H1 (cell line): Measurements from ENCODE around the gene GAST. TPM values are rescaled to one million over a fixed set of nuclear protein-coding genes. Genes with fewer than 3 reads are reported as not detected.
A peak's percentile ranks its signal among the peaks of the same experiment; 100 is the strongest.

Experiments
- CTCF ChIA-PET: fragments of 300-600 bp; sonication (Branson Sonifier 250); formaldehyde crosslinking; loops from one replicate; lab custom pipeline; 2021; ENCODE audit not compliant: partially characterized antibody; lab: Charles Lee
- POLR2A ChIA-PET: fragments of 300-600 bp; sonication (Branson Sonifier 250); formaldehyde crosslinking; loops from one replicate; lab custom pipeline; 2021; ENCODE audit warnings: inconsistent platforms; ENCODE audit not compliant: partially characterized antibody; lab: Charles Lee
- DNase-seq, 2 experiments: peaks; one replicate each; pipeline versions ENCODE4 v3.0.0 to v3.0.0-alpha.2; 2010 to 2022; ENCODE audit warnings: low spot score in 2 of 2, low read depth in 1 of 2, mixed read lengths in 1 of 2
- FAIRE-seq: peaks from 2 replicates; lab custom pipeline; 2011; peaks lifted over from hg19 to GRCh38; lab: Jason Lieb, UNC
- H2AFZ ChIP-seq: 2 replicates; pipeline ENCODE4 v1.8.1; 2012; ENCODE audit warnings: low read length, inconsistent platforms
- H2AK5ac ChIP-seq: 2 replicates; pipeline ENCODE4 v1.6.1; 2013; ENCODE audit warnings: low read depth, low read length
- H2BK120ac ChIP-seq: replicated peaks from 2 replicates; pipeline ENCODE3; 2013; ENCODE audit warnings: low read depth, low read length, inconsistent platforms
- H2BK12ac ChIP-seq: 2 replicates; pipeline ENCODE4 v1.6.1; 2013; ENCODE audit warnings: low read depth, low read length
- H2BK15ac ChIP-seq: 2 replicates; pipeline ENCODE4 v1.6.1; 2013; ENCODE audit warnings: low read length
- H2BK20ac ChIP-seq: 2 replicates; pipeline ENCODE4 v1.6.1; 2013; ENCODE audit warnings: low read length
- H2BK5ac ChIP-seq: 2 replicates; pipeline ENCODE4 v1.6.1; 2013; ENCODE audit warnings: low read depth, low read length
- H3K14ac ChIP-seq: 2 replicates; pipeline ENCODE4 v1.6.1; 2013; ENCODE audit warnings: inconsistent platforms; ENCODE audit not compliant: insufficient read length
- H3K18ac ChIP-seq: 2 replicates; pipeline ENCODE4 v1.6.1; 2013; ENCODE audit warnings: low read length; ENCODE audit errors: extremely low read depth
- H3K23ac ChIP-seq: 2 replicates; pipeline ENCODE4 v1.6.1; 2013; ENCODE audit warnings: inconsistent platforms; ENCODE audit not compliant: insufficient read length
- H3K23me2 ChIP-seq: 2 replicates; pipeline ENCODE4 v1.6.1; 2013; ENCODE audit warnings: low read depth, low read length
- H3K27ac ChIP-seq: 2 replicates; pipeline ENCODE4 v1.6.1; 2011; ENCODE audit warnings: low read depth, low read length, inconsistent platforms
- H3K27me3 ChIP-seq, 4 experiments: replicated peaks in 1 of 4; 1 replicate in 1 of 4; 2 replicates in 3 of 4; pipeline versions ENCODE4 v1.6.1 to v1.8.1; 2011 to 2013; ENCODE audit warnings: low read length in 3 of 4, mild to moderate bottlenecking in 3 of 4, inconsistent platforms in 2 of 4, mixed read lengths in 2 of 4, moderate library complexity in 1 of 4; ENCODE audit not compliant: control insufficient read depth in 3 of 4, insufficient read depth in 3 of 4; ENCODE audit errors: extremely low read depth in 1 of 4
- H3K36me3 ChIP-seq, 4 experiments: 2 replicates each; pipeline versions ENCODE4 v1.6.1 to v1.8.1; 2011 to 2013; ENCODE audit warnings: mild to moderate bottlenecking in 4 of 4, low read length in 3 of 4, moderate library complexity in 2 of 4, control low read depth in 1 of 4, inconsistent platforms in 1 of 4; ENCODE audit not compliant: insufficient read depth in 4 of 4, control insufficient read depth in 2 of 4
- H3K4ac ChIP-seq: replicated peaks from 2 replicates; pipeline ENCODE3; 2013; ENCODE audit warnings: low read length, low read depth, mixed read lengths, inconsistent platforms; ENCODE audit not compliant: insufficient read length
- H3K4me1 ChIP-seq, 4 experiments: replicated peaks in 1 of 4; 1 replicate in 1 of 4; 2 replicates in 3 of 4; pipeline versions ENCODE4 v1.6.1 to v1.8.1; 2011 to 2013; ENCODE audit warnings: low read length in 3 of 4, inconsistent platforms in 2 of 4, mixed read lengths in 1 of 4; ENCODE audit not compliant: insufficient read depth in 4 of 4, control insufficient read depth in 3 of 4
- H3K4me2 ChIP-seq, 2 experiments: 2 replicates each; pipeline versions ENCODE4 v1.6.1 to v1.8.1; 2011 to 2013; ENCODE audit warnings: low read depth in 2 of 2, low read length in 2 of 2, control low read depth in 1 of 2, inconsistent platforms in 1 of 2, mild to moderate bottlenecking in 1 of 2; ENCODE audit not compliant: insufficient read depth in 1 of 2
- H3K4me3 ChIP-seq, 4 experiments: fragments of 200-600, 300-600 bp in 1 of 4; sonication (generic), shearing (Covaris generic), sonication (Bioruptor Twin) in 1 of 4; 2 replicates each; pipeline versions ENCODE4 v1.5.1 to v1.8.1; 2011 to 2016; ENCODE audit warnings: low read length in 4 of 4, low read depth in 3 of 4, control low read depth in 2 of 4, inconsistent platforms in 2 of 4, mild to moderate bottlenecking in 2 of 4, mixed read lengths in 1 of 4, moderate library complexity in 1 of 4; ENCODE audit not compliant: insufficient read depth in 2 of 4; ENCODE audit errors: extremely low read depth in 1 of 4
- H3K56ac ChIP-seq: replicated peaks from 2 replicates; pipeline ENCODE3; 2013; ENCODE audit warnings: low read depth, mild to moderate bottlenecking, mixed read lengths, low read length, inconsistent platforms; ENCODE audit not compliant: insufficient read length
- H3K79me1 ChIP-seq: 2 replicates; pipeline ENCODE4 v1.6.1; 2013; ENCODE audit warnings: low read depth, low read length, control low read depth
- H3K79me2 ChIP-seq, 2 experiments: 2 replicates each; pipeline versions ENCODE4 v1.6.1 to v1.8.1; 2012 to 2013; ENCODE audit warnings: low read length in 2 of 2, mild to moderate bottlenecking in 2 of 2, inconsistent platforms in 1 of 2; ENCODE audit not compliant: insufficient read depth in 2 of 2, control insufficient read depth in 1 of 2
- H3K9ac ChIP-seq, 4 experiments: replicated peaks in 1 of 4; 1 replicate in 1 of 4; 2 replicates in 3 of 4; pipeline versions ENCODE4 v1.6.1 to v1.8.1; 2011 to 2013; ENCODE audit warnings: low read depth in 3 of 4, low read length in 3 of 4, control low read depth in 2 of 4, mild to moderate bottlenecking in 2 of 4, moderate library complexity in 2 of 4, inconsistent platforms in 1 of 4; ENCODE audit errors: extremely low read depth in 1 of 4
- H3K9me3 ChIP-seq, 2 experiments: 2 replicates each; pipeline versions ENCODE4 v1.6.1 to v1.8.1; 2012 to 2013; ENCODE audit warnings: mild to moderate bottlenecking in 2 of 2, moderate library complexity in 2 of 2, control low read depth in 1 of 2, inconsistent platforms in 1 of 2, low read depth in 1 of 2, low read length in 1 of 2, mixed read lengths in 1 of 2; ENCODE audit not compliant: insufficient read depth in 2 of 2
- H4K20me1 ChIP-seq, 2 experiments: replicated peaks in 1 of 2; 2 replicates each; pipeline versions ENCODE3 to v1.8.1; 2011 to 2013; ENCODE audit warnings: inconsistent platforms in 2 of 2, low read length in 2 of 2, mild to moderate bottlenecking in 1 of 2; ENCODE audit not compliant: insufficient read depth in 2 of 2, control insufficient read depth in 1 of 2
- H4K5ac ChIP-seq: 2 replicates; pipeline ENCODE4 v1.6.1; 2013; ENCODE audit warnings: low read length, low read depth, mixed read lengths, inconsistent platforms; ENCODE audit not compliant: insufficient read length
- H4K8ac ChIP-seq: 2 replicates; pipeline ENCODE4 v1.8.0; 2013; ENCODE audit warnings: mild to moderate bottlenecking, moderate library complexity, low read length, inconsistent platforms; ENCODE audit not compliant: insufficient read depth; ENCODE audit errors: extremely low read depth
- H4K91ac ChIP-seq: replicated peaks from 2 replicates; pipeline ENCODE3; 2013; ENCODE audit warnings: low read length, mixed read lengths, inconsistent platforms; ENCODE audit not compliant: insufficient read length
- BCL11A ChIP-seq, 2 experiments: IDR thresholded peaks; one replicate each; pipeline ENCODE4 v1.6.1; 2011; ENCODE audit warnings: low read depth in 2 of 2, low read length in 2 of 2, mild to moderate bottlenecking in 2 of 2
- EGR1 ChIP-seq: IDR thresholded peaks from 2 replicates; pipeline ENCODE4 v1.6.1; 2011; ENCODE audit warnings: low read depth, low read length, borderline replicate concordance
- RBBP5 ChIP-seq: IDR thresholded peaks from 2 replicates; pipeline ENCODE4 v1.7.1; 2012; ENCODE audit warnings: low read depth, mild to moderate bottlenecking, inconsistent platforms, low read length, moderate library complexity, borderline replicate concordance
- WGBS, 2 experiments: shearing (Covaris generic) in 1 of 2; methylation state at CpG; one replicate each; pipeline versions ENCODE4 v1.1.6 to v1.1.7; 2013 to 2015; ENCODE audit warnings: low lambda C conversion rate in 2 of 2, mixed read lengths in 2 of 2, inconsistent platforms in 1 of 2, low coverage in 1 of 2, missing lambda C conversion rate in 1 of 2; ENCODE audit not compliant: insufficient replicate concordance in 2 of 2, insufficient coverage in 1 of 2, insufficient read length in 1 of 2; ENCODE audit errors: extremely low coverage in 1 of 2, missing lambda C conversion rate in 1 of 2; 5-methylcytosine and 5-hydroxymethylcytosine counted together
- polyA plus RNA-seq, 7 experiments: library from polyadenylated mRNA; depleted of rRNA in 3 of 7; stranded (reverse) in 5 of 7; unstranded in 2 of 7; fragments of >200 nt in 5 of 7; fragments of 200-250 nt in 2 of 7; gene quantifications; 1 replicate in 5 of 7; 2 replicates in 1 of 7; 4 replicates in 1 of 7; pipeline versions ENCODE4 v1.2.1 to v1.2.3, GENCODE V29; 2011 to 2013; ENCODE audit warnings: missing spikeins in 2 of 7, mixed read lengths in 2 of 7
- total RNA-seq: library from RNA; stranded (reverse); fragmentation: NEBNext Ultra II Directional; extraction: Animal tissue kit (Norgen Biotek cat#: 25700); gene quantifications from 2 replicates; pipeline ENCODE4 v1.2.1, GENCODE V29; 2021

GAST gene
- total and polyA plus RNA-seq, 2 of the 8 experiments (the other 6 are each of a cell fraction or from before 2014, with no cell fraction given) = not detected

- Histone ChIP-seq H2BK15ac (no peak overlapping the region), H2BK5ac (no peak overlapping the region), H4K8ac (peak overlapping the region; percentile 3; the same call in 1 of the 2 replicates), H2AK5ac (no peak overlapping the region), H3K4me2 (no peak overlapping the region), H3K18ac (no peak overlapping the region), H4K5ac (no peak overlapping the region), H4K91ac (no peak overlapping the region), H3K23ac (no peak overlapping the region), H3K27me3 (no peaks in the 10 kb centered on the region), H3K9ac (no peak overlapping the region), H2BK20ac (no peak overlapping the region), H3K79me1 (no peaks in the 10 kb centered on the region), H3K4me3 (no peak overlapping the region), H3K27ac (no peak overlapping the region), H3K56ac (no peak overlapping the region), H4K20me1 (peaks cover 0 to 2% of the 10 kb centered on the region in 2 experiments), H3K14ac (no peak overlapping the region), H2BK12ac (no peak overlapping the region), H3K9me3 (no peaks in the 10 kb centered on the region), H3K4ac (no peak overlapping the region), H2AFZ (no peak overlapping the region), H3K23me2 (no peaks in the 10 kb centered on the region), H3K4me1 (peaks cover 0 to 2% (median 0%) of the 10 kb centered on the region in 4 experiments; a peak in 3 of 7 replicates), H3K36me3 (no peaks in the 10 kb centered on the region), H3K79me2 (no peaks in the 10 kb centered on the region), H2BK120ac (no peak overlapping the region)
- no peak for TF ChIP-seq RBBP5
- TF ChIP-seq BCL11A (IDR thresholded peaks at IDR 0.05; ENCODE audit: low read depth in 2 of 2, low read length in 2 of 2) = no peak
- TF ChIP-seq EGR1 = no peak
- 80% methylated on average over 11 of the region's 12 CpGs; no CpG with 5 or more reads in 1 of the 2 experiments for WGBS, 2 experiments
- DNase-seq (no peak), FAIRE-seq (no peak)
- ChIA-PET POLR2A (interaction anchor here (0.8 to 18.3 kb wide), 3 partner anchors 11 to 32 kb away, joined by 3 to 215 read pairs (median 29); partner anchors contain the start of genes EIF1 and HAP1), CTCF (interaction anchor here (1.0 to 2.5 kb wide), 4 partner anchors 11 to 34 kb away, joined by 3 to 10 read pairs (median 4); partner anchors contain the start of gene HAP1)
These were observed 11.8 kb downstream of the GAST start for GRCh38 chr17:41723801-41724475.
